GM12872 (cell line): ENCODE results near the gene MVB12B.

Experiments used
- CTCF ChIP-seq: IDR thresholded peaks from 3 replicates; pipeline ENCODE4 v1.5.1; 2011; ENCODE audit warnings: low read depth, mild to moderate bottlenecking, low read length, moderate library complexity; ENCODE audit not compliant: insufficient read depth

Gene MVB12B

GRCh38 chr9:126343271-126343700, 16.7 kb downstream of the MVB12B start:
- no peak for TF ChIP-seq CTCF

GRCh38 chr9:126346031-126346430, 19.4 kb downstream of the MVB12B start:
- TF ChIP-seq CTCF, result no peak

- no peak for TF ChIP-seq CTCF
Measured at GRCh38 chr9:126347093-126347492, 20.5 kb downstream of the MVB12B start.

- no peak for TF ChIP-seq CTCF
Measured at GRCh38 chr9:126347911-126348760, 21.5 kb downstream of the MVB12B start.

GRCh38 chr9:126348911-126349550, 22.4 kb downstream of the MVB12B start:
- no peak for TF ChIP-seq CTCF

GRCh38 chr9:126354887-126355770, 28.5 kb downstream of the MVB12B start:
- no peak for TF ChIP-seq CTCF

GRCh38 chr9:126357074-126357473, 30.4 kb downstream of the MVB12B start:
- no peak for TF ChIP-seq CTCF
